GM12875 (cell line): Measurements from ENCODE around the gene SNCAIP.

Experiments
- H3K4me3 ChIP-seq: one replicate; pipeline ENCODE4 v1.5.1; 2011; ENCODE audit warnings: low read depth, low read length, control low read depth
- TF ChIP-seq, protein P1 (sequence below): IDR thresholded peaks from 2 replicates; pipeline ENCODE4 v1.5.1; 2011; ENCODE audit warnings: low read depth, mild to moderate bottlenecking, control low read depth, inconsistent platforms, low read length, moderate library complexity, borderline replicate concordance; ENCODE audit not compliant: insufficient read depth

The SNCAIP gene

DNA sequence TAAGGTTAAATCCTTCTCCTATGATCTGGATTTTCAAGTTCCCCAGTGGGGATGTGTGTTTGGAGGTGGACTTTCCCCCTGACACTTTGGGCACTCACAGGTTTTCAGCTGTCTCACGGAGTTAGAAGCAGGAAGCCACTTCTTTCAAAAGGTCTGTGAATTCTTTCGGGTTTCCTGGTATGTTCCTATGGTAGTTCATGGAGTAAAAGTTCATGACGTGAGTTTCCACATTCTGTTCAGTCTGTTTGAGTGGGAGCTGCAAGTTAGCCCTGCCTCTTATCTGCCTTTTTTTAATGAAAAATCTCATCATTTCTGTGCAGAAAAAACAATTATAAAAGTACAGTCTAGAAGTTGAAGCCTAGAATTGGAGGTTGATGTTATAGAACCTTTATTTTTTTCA is 24.9 kb upstream of the SNCAIP start:
- TF ChIP-seq, protein P1, sequence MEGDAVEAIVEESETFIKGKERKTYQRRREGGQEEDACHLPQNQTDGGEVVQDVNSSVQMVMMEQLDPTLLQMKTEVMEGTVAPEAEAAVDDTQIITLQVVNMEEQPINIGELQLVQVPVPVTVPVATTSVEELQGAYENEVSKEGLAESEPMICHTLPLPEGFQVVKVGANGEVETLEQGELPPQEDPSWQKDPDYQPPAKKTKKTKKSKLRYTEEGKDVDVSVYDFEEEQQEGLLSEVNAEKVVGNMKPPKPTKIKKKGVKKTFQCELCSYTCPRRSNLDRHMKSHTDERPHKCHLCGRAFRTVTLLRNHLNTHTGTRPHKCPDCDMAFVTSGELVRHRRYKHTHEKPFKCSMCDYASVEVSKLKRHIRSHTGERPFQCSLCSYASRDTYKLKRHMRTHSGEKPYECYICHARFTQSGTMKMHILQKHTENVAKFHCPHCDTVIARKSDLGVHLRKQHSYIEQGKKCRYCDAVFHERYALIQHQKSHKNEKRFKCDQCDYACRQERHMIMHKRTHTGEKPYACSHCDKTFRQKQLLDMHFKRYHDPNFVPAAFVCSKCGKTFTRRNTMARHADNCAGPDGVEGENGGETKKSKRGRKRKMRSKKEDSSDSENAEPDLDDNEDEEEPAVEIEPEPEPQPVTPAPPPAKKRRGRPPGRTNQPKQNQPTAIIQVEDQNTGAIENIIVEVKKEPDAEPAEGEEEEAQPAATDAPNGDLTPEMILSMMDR = no peak

DNA sequence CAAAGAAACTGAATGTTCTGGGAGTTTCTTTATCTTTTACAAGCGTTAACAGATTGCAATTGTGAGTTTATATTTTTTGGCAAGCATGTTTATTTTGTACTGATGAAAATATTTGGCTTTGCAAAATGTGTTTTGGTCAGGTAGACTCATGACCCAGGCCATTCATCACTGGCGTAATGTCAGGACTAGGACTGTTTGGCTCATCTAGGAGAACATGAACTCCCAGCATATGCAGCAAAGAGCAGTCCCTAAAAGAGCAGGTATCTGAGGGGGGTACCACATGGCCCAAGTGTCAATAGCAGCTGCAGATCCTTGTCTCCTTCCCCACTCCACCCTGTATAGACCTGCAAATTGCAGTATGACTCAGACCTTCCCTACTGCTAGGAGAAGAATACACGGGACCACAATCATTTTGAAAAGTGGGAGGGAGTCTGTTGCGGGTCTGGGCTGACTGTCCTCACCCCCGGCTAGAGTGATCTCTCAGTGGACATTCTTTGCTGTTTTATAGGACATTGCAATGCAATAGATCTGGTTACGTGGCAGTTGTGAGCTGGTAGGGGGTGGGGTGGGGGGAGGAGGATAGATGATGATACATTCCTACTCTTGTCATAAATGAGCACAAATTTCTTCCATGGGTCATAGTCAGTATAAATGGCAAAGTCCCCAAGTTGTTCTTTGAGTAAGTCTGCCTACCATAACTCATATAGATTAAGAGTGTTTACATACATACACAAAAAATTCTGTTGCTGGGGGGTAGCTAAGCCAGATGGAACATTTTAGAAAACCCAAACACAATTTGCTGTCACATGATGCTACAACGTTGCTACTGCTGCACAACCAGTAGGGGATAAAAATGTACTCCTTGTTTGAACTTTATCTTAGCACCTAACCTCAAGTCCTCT is 20.8 kb upstream of the SNCAIP start:
- TF ChIP-seq, protein P1 = no peak
- H3K4me3 ChIP-seq = no peak overlapping the region

More for the DNA sequence above, 24.9 kb upstream of the SNCAIP start:
- H3K4me3 ChIP-seq = no peak overlapping the region

DNA sequence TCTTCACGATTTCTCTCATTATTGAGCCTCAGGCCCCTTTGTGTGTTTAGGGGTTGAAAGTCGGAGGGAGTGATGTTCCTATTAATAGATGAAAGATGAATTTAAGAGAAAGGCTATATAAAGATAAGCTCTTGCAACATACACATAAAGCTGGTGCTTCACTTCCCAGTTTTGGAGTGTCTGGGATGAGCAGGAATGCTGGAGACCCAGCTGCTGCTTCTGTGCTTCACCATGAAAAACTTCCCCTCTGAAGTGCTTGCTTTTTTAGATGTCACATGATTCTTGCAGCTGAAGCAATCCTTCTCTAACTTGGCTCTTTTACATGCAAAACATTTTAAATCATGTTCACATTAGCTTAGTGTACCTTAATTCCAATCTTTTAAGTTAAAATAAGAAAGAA is 19.7 kb upstream of the SNCAIP start:
- no peak overlapping the region for H3K4me3 ChIP-seq
- TF ChIP-seq, protein P1 = no peak

DNA sequence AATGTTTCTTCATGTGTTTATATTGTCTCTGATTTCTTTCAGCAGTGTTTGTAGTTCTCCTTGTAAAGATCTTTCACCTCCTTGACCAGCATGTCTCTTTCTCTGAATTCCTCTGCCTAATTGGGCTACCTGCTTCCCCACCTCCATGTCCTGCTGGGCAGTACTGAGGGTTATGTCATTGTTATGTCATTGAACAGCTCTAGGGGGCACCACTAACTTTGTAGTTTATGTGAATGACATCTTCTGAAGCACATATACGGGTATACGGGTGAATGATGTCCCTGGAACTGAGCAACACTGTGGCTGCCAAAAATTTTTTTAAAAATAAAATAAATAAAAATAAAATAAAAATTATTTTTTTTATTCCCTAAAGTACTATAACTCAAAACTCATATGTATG is 16.9 kb upstream of the SNCAIP start:
- no peak overlapping the region for H3K4me3 ChIP-seq
- TF ChIP-seq, protein P1 = 0 out of 2 replicates have a peak, but pooled peaks have one; percentile 24

DNA sequence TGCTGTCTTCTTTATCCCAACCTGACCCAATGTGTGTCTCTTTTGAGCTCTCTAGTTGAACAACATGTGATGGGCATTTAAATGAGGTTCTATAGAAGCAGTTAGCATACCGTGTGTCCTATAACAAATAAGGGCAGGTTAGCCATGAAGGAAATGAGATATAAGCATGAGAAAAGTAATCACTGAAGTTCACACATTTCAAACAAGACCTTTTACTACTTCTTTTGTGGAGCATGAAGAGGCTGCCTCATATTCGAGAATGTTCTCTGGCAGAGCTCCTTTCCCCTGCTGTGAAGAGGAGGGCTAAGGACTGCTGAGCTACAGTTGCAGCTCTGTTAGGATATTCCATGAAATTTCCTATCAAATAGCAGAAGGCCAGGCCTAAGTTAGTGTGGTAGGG is 15.2 kb upstream of the SNCAIP start:
- TF ChIP-seq, protein P1 = no peak
- no peak overlapping the region for H3K4me3 ChIP-seq

DNA sequence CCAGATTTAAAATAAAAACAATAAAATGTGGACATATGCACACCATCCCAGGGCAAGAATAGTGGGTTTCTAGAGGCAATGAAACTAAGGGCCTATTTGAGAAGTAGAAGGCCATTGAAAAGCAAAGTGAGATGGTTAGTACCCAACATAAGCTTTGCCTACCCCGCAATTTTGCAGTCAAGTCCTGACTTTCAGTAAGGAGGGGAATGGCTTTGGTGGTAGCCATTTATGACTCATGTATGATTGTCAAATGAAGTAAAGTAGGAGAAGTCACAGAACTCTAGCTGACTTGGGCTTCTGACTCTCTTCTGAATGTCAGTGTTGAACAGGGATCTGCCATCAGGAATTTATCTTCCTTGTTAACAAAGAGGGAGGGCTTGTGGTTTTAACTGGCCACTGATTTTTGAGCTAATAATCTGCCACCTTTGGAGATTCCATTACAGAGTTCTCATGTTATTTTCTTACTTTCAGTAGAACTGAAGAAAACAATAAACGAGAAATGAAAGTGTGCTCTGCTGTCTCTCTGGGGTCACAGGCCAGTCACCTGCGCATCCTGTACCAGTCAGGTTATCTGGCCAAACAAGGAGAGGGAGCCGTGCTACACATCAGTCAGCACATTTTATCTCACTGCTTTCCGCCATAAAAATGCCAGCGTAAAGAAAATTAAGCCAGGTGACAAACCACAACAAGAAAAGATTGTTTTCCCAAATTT is 14.3 kb upstream of the SNCAIP start:
- H3K4me3 ChIP-seq = no peak overlapping the region
- TF ChIP-seq, protein P1 = no peak

DNA sequence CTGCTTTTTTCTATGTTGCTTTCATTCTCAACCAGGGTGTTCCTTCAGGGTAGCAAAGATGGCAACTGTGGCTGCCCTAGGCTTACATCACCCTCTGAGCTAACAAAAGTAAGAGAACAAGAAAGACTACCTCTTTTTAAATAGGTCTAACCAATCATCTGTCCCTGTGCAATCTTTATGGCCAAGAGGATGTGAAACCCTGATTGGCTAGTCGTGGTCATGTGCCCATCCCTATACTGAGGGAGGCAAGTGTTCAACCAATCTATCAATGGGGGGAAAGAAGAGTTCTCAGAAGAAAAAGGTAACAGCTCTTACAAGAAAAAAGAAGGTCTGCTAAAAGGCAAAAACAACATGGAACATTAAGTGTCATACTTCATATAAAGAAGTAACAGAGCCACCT is 11.7 kb upstream of the SNCAIP start:
- no peak overlapping the region for H3K4me3 ChIP-seq
- TF ChIP-seq, protein P1 = no peak
